H9 (cell line): ENCODE data around the gene COL18A1. TPM values are rescaled to one million over a fixed set of nuclear protein-coding genes. Genes with fewer than 3 reads are reported as not detected.

Experiments used
- DNase-seq: peaks from one replicate; pipeline ENCODE4 v3.0.0-alpha.2; 2017
- H2AFZ ChIP-seq: one replicate; pipeline ENCODE4 v1.6.1; 2013; ENCODE audit warnings: mild to moderate bottlenecking, low read length, control low read depth, moderate library complexity
- H2AK5ac ChIP-seq: 2 replicates; pipeline ENCODE4 v1.6.1; 2013; ENCODE audit warnings: low read length, control low read depth, mixed read lengths; ENCODE audit not compliant: insufficient read length
- H2BK120ac ChIP-seq: one replicate; pipeline ENCODE4 v1.6.1; 2013; ENCODE audit warnings: low read depth, mild to moderate bottlenecking, low read length, control low read depth, inconsistent platforms; ENCODE audit not compliant: poor library complexity, severe bottlenecking
- H2BK12ac ChIP-seq: 2 replicates; pipeline ENCODE4 v1.6.1; 2013; ENCODE audit warnings: low read length, control low read depth, mixed read lengths, low read depth; ENCODE audit not compliant: insufficient read length
- H2BK15ac ChIP-seq: 2 replicates; pipeline ENCODE4 v1.6.1; 2013; ENCODE audit warnings: low read depth, low read length, control low read depth
- H2BK20ac ChIP-seq: one replicate; pipeline ENCODE4 v1.6.1; 2013; ENCODE audit warnings: low read depth, mild to moderate bottlenecking, low read length, control low read depth, inconsistent platforms; ENCODE audit not compliant: poor library complexity, severe bottlenecking
- H2BK5ac ChIP-seq: 2 replicates; pipeline ENCODE4 v1.6.1; 2013; ENCODE audit warnings: low read length, control low read depth, mixed read lengths; ENCODE audit not compliant: insufficient read length
- H3K14ac ChIP-seq: 2 replicates; pipeline ENCODE4 v1.6.1; 2013; ENCODE audit warnings: low read length, control low read depth; ENCODE audit not compliant: insufficient read depth
- H3K18ac ChIP-seq: 2 replicates; pipeline ENCODE4 v1.6.1; 2013; ENCODE audit warnings: low read depth, mild to moderate bottlenecking, mixed read lengths, low read length, control low read depth; ENCODE audit not compliant: insufficient read length
- H3K23ac ChIP-seq: 2 replicates; pipeline ENCODE4 v1.6.1; 2013; ENCODE audit warnings: low read length, control low read depth, mixed read lengths, low read depth; ENCODE audit not compliant: insufficient read length
- H3K23me2 ChIP-seq: 2 replicates; pipeline ENCODE4 v1.6.1; 2013; ENCODE audit warnings: low read depth, mild to moderate bottlenecking, mixed read lengths, low read length, control low read depth; ENCODE audit not compliant: insufficient read length, poor library complexity, severe bottlenecking
- H3K27ac ChIP-seq: 2 replicates; pipeline ENCODE4 v1.5.1; 2013; ENCODE audit warnings: low read length, control low read depth, mixed read lengths, low read depth; ENCODE audit not compliant: insufficient read length
- H3K27me3 ChIP-seq: 2 replicates; pipeline ENCODE4 v1.6.1; 2013; ENCODE audit warnings: low read length, control low read depth, inconsistent platforms; ENCODE audit not compliant: insufficient read depth
- H3K4ac ChIP-seq: 2 replicates; pipeline ENCODE4 v1.6.1; 2013; ENCODE audit warnings: low read depth, mild to moderate bottlenecking, control low read depth, inconsistent platforms, low read length, moderate library complexity
- H3K4me1 ChIP-seq: 2 replicates; pipeline ENCODE4 v1.6.1; 2013; ENCODE audit warnings: low read length, control low read depth, inconsistent platforms; ENCODE audit not compliant: insufficient read depth
- H3K4me2 ChIP-seq: 2 replicates; pipeline ENCODE4 v1.6.1; 2013; ENCODE audit warnings: low read length, control low read depth, mixed read lengths; ENCODE audit not compliant: insufficient read length, insufficient read depth
- H3K56ac ChIP-seq: 2 replicates; pipeline ENCODE4 v1.6.1; 2013; ENCODE audit warnings: low read depth, mild to moderate bottlenecking, mixed read lengths, low read length, control low read depth; ENCODE audit not compliant: insufficient read length
- H3K79me1 ChIP-seq: 2 replicates; pipeline ENCODE4 v1.6.1; 2013; ENCODE audit warnings: low read depth, mild to moderate bottlenecking, moderate library complexity, low read length, control low read depth, inconsistent platforms; ENCODE audit not compliant: insufficient read depth, poor library complexity, severe bottlenecking
- H3K79me2 ChIP-seq: 2 replicates; pipeline ENCODE4 v1.6.1; 2013; ENCODE audit warnings: low read length, control low read depth, inconsistent platforms; ENCODE audit not compliant: insufficient read depth
- H3K9ac ChIP-seq: 2 replicates; pipeline ENCODE4 v1.6.1; 2013; ENCODE audit warnings: low read length, control low read depth, mixed read lengths; ENCODE audit not compliant: insufficient read length; ENCODE audit errors: extremely low read depth
- H3K9me3 ChIP-seq: one replicate; pipeline ENCODE4 v1.6.1; 2013; ENCODE audit warnings: low read depth, low read length, inconsistent platforms; ENCODE audit not compliant: control insufficient read depth
- H3T11ph ChIP-seq: one replicate; pipeline ENCODE4 v1.6.1; 2013; ENCODE audit warnings: mild to moderate bottlenecking, low read length, control low read depth, inconsistent platforms
- H4K20me1 ChIP-seq: one replicate; pipeline ENCODE4 v1.6.1; 2013; ENCODE audit not compliant: control insufficient read depth, insufficient read length, insufficient read depth
- H4K5ac ChIP-seq: 2 replicates; pipeline ENCODE4 v1.6.1; 2013; ENCODE audit warnings: low read depth, mild to moderate bottlenecking, mixed read lengths, low read length, control low read depth; ENCODE audit not compliant: insufficient read length
- H4K8ac ChIP-seq: replicated peaks from 2 replicates; pipeline ENCODE4 v1.6.1; 2013; ENCODE audit warnings: low read length, control low read depth, mixed read lengths, low read depth; ENCODE audit not compliant: insufficient read length
- H4K91ac ChIP-seq: 2 replicates; pipeline ENCODE4 v1.6.1; 2013; ENCODE audit warnings: low read depth, mild to moderate bottlenecking, moderate library complexity, mixed read lengths, low read length, control low read depth; ENCODE audit not compliant: insufficient read length
- H3K27ac Mint-ChIP-seq, 3 experiments: 2 replicates in 2 of 3; 3 replicates in 1 of 3; pipeline ENCODE4 v1.8.0; 2020 to 2021; ENCODE audit warnings: mixed read lengths in 3 of 3, mild to moderate bottlenecking in 1 of 3, moderate library complexity in 1 of 3
- H3K27me3 Mint-ChIP-seq: 2 replicates; pipeline ENCODE4 v1.8.0; 2021; ENCODE audit warnings: low read depth, mild to moderate bottlenecking, moderate library complexity, mixed read lengths
- H3K36me3 Mint-ChIP-seq, 3 experiments: 2 replicates in 2 of 3; 3 replicates in 1 of 3; pipeline ENCODE4 v1.8.0; 2020 to 2021; ENCODE audit warnings: low read depth in 3 of 3, mixed read lengths in 3 of 3; ENCODE audit not compliant: insufficient read depth in 1 of 3
- H3K4me1 Mint-ChIP-seq, 2 experiments: 2 replicates each; pipeline ENCODE4 v1.8.0; 2020; ENCODE audit warnings: mixed read lengths in 2 of 2
- H3K4me3 Mint-ChIP-seq, 2 experiments: 2 replicates in 1 of 2; 3 replicates in 1 of 2; pipeline ENCODE4 v1.8.0; 2020 to 2021; ENCODE audit warnings: mild to moderate bottlenecking in 2 of 2, mixed read lengths in 2 of 2, moderate library complexity in 1 of 2
- H3K9me3 Mint-ChIP-seq, 2 experiments: 2 replicates in 1 of 2; 3 replicates in 1 of 2; pipeline ENCODE4 v1.8.0; 2020; ENCODE audit warnings: mild to moderate bottlenecking in 2 of 2, mixed read lengths in 2 of 2, moderate library complexity in 1 of 2
- WGBS: extraction: QIAGEN DNeasy Blood & Tissue Kit; methylation state at CpG from one replicate; pipeline ENCODE4 v1.1.7; 2013; ENCODE audit warnings: missing lambda C conversion rate, low lambda C conversion rate, mixed read lengths; ENCODE audit not compliant: insufficient read length; ENCODE audit errors: extremely low coverage; 5-methylcytosine and 5-hydroxymethylcytosine counted together
- total RNA-seq: library from RNA; stranded (reverse); gene quantifications from 2 replicates; pipeline ENCODE4 v1.2.1, GENCODE V29; 2021
- TF ChIP-seq, protein P1 (sequence below): fragments of 200-600 bp; sonication (generic); conservative IDR thresholded peaks from 3 replicates; pipeline ENCODE4 v1.8.0; 2021; ENCODE audit warnings: antibody characterized with exemption, mild to moderate bottlenecking

Gene COL18A1
- total RNA-seq, 1 experiment from 2014 or later, result 232 TPM

DNA sequence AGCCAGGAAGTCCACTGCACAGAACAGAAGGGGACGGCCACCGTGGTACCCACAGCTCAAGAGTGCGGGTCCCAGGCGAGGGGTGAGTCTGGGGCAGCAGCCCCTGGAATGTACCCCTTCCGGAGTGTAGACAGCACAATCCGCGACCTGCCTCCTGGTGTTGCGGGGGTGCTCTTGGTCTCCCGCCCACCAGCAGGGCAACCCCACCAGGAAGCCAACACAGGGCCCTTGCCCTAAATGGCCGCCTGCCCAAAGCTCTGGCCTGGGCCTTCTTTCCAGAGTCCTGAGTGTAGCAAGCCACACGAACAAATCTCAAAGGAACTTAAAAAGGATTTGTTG, 138.4 kb downstream of the COL18A1 start:
- WGBS, result no CpG with 5 or more reads among the region's 11 CpGs
- H3K4me1 ChIP-seq, result no peaks in the 10 kb centered on the region
- TF ChIP-seq, protein P1, sequence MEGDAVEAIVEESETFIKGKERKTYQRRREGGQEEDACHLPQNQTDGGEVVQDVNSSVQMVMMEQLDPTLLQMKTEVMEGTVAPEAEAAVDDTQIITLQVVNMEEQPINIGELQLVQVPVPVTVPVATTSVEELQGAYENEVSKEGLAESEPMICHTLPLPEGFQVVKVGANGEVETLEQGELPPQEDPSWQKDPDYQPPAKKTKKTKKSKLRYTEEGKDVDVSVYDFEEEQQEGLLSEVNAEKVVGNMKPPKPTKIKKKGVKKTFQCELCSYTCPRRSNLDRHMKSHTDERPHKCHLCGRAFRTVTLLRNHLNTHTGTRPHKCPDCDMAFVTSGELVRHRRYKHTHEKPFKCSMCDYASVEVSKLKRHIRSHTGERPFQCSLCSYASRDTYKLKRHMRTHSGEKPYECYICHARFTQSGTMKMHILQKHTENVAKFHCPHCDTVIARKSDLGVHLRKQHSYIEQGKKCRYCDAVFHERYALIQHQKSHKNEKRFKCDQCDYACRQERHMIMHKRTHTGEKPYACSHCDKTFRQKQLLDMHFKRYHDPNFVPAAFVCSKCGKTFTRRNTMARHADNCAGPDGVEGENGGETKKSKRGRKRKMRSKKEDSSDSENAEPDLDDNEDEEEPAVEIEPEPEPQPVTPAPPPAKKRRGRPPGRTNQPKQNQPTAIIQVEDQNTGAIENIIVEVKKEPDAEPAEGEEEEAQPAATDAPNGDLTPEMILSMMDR, result no peak
- H4K91ac ChIP-seq, result no peak overlapping the region
- H2BK20ac ChIP-seq, result no peak overlapping the region
- H3K27me3 ChIP-seq, result no peaks in the 10 kb centered on the region
- no peaks in the 10 kb centered on the region for H4K20me1 ChIP-seq
- no peak overlapping the region for H3K56ac ChIP-seq
- H3K18ac ChIP-seq, result no peak overlapping the region
- no peak overlapping the region for H3K4me2 ChIP-seq
- H4K8ac ChIP-seq, result no peak overlapping the region
- H2BK5ac ChIP-seq, result no peak overlapping the region
- H2AK5ac ChIP-seq, result no peak overlapping the region
- no peak overlapping the region for H2BK120ac ChIP-seq
- no peak overlapping the region for H2AFZ ChIP-seq
- peak; percentile 29 for DNase-seq
- H3K9ac ChIP-seq, result no peak overlapping the region
- H3K79me2 ChIP-seq, result peaks cover 6% of the 10 kb centered on the region; the same call in 1 of the 2 replicates
- no peak overlapping the region for H4K5ac ChIP-seq
- H3K4me3 Mint-ChIP-seq, result peak overlapping the region; percentile 46 to 70; a peak in 4 of 5 replicates
- no peak overlapping the region for H3T11ph ChIP-seq
- no peak overlapping the region for H3K23ac ChIP-seq
- no peak overlapping the region for H3K4ac ChIP-seq
- peaks cover 10 to 14% of the 10 kb centered on the region in 2 experiments for H3K4me1 Mint-ChIP-seq
- peaks cover 13% of the 10 kb centered on the region for H3K27me3 Mint-ChIP-seq
- no peaks in the 10 kb centered on the region for H3K9me3 ChIP-seq
- no peak overlapping the region; a peak in 1 of 7 replicates for H3K27ac Mint-ChIP-seq
- H3K36me3 Mint-ChIP-seq, result peaks cover 0 to 7% (median 2%) of the 10 kb centered on the region in 3 experiments; a peak in 2 of 7 replicates
- no peak overlapping the region for H2BK15ac ChIP-seq
- no peak overlapping the region; the same call in 1 of the 2 replicates for H3K14ac ChIP-seq
- H3K23me2 ChIP-seq, result peaks cover 5% of the 10 kb centered on the region
- no peak overlapping the region for H2BK12ac ChIP-seq
- H3K79me1 ChIP-seq, result no peaks in the 10 kb centered on the region
- no peak overlapping the region for H3K27ac ChIP-seq
- peaks cover 3 to 6% of the 10 kb centered on the region in 2 experiments; a peak in 3 of 5 replicates for H3K9me3 Mint-ChIP-seq
